Ecto neural progenitor cell (in vitro differentiated cells): ENCODE data around the gene DHRS7B.
"Not testable (repeated sequence)": the region's sequence is repeated elsewhere in the genome, so short reads cannot be mapped to it uniquely, and the experiment has no call there.

ENCODE experiments used
- DNase-seq: peaks from one replicate; pipeline ENCODE4 v3.0.0-alpha.2; 2018; ENCODE audit warnings: low spot score

DHRS7B gene, protein sequence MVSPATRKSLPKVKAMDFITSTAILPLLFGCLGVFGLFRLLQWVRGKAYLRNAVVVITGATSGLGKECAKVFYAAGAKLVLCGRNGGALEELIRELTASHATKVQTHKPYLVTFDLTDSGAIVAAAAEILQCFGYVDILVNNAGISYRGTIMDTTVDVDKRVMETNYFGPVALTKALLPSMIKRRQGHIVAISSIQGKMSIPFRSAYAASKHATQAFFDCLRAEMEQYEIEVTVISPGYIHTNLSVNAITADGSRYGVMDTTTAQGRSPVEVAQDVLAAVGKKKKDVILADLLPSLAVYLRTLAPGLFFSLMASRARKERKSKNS

DNA sequence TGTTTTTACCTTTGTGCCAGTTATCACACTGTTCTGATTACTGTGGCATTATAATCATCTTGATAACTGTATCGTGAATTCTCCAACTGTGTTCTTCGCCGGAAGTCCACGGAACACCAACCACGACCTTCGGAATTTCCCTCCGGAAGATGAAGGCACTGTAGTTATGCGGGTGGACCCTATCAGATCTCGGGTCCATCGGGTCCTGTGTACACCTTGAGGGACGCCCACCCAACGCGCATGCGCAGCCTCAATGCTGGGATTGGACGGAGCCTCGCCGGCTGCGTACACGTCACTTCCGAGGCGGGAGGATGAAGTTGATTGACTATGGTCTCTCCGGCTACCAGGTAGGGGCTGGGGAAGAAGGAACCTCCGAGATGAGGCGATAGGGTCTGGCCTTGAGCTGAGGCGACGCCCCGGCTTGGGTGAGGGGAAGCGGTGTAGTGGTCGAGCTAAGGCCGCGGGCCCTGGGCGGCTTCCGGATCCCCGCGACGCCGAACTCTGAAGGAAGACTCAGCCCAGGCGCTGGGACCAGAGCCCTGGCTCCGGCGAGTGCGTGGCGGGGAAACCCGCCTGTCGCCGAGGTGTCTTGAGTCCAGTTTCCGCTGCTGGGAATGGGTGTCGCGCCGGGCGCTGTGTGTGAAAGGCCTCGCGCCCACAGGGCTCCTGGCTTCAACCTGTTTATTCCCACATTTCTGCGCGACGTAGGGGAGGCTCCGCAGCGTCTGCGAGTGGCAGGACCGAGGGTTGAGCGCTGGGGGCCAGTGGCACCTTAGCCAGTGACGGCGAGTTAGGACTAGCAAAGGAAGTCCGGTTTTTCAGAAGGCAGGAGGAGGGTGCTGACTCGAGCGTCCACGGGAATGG, at the start of gene DHRS7B:
Gene DHRS7B, plus strand, starts transcription at position 320 of the 864 bp plus-strand sequence. Its CDS starts 8 bp downstream, at position 328.
- DNase-seq, result peak; percentile 100

DNA sequence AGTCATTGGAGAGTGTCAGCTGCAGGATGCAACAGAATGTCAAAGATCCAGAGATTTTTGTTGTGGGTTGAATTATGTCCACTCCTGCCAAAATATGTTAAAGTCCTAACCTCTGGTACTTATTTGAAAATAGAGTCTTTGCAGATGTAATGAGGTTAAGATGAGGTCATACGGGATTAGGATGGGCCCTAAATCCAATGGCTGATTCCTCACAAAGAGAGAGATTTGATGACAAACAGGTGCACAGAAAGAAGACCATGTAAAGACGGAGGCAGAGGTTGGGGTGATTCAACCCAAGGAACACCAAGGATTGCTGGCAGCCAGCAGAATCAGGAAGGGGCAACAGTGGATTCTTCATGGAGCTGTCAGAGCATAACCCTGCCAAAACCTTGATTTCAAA, 49.5 kb upstream of the DHRS7B start:
- DNase-seq, result no peak

DNA sequence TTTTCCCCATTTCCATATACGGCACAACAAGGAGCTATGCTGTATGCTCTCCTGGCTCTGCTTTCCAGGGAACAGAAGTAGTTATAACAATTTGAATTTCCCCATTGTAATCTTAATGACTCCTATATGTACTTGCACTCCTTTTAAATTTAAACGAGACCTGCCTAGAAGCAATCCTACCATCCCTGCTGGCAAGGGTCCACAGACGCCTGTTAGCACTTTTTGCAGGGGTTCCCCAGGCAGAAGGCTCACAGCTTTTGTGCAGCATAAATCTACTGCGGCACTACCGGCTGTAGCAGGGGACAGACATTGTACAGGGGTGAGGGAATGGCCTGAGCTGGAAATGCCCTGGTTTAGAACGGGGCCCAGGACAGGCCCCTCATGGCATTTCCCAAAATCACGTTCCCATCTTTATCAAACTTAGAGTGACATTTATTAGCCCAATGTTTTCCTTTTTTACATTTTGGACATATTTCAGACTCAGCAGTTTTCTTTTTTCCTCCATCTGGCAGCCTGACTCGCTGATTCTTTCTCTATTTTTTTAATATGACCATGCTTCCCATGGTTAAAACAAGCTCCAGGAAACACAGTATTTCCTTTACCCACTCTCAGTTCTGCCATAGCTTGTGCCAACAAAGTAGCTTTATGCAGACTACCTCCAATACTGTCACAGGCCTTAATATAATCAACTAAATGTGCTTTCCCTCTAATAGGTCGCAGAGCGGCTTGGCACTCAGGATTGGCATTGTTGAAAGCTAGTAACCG, 48.6 kb upstream of the DHRS7B start:
- DNase-seq, result no peak

DNA sequence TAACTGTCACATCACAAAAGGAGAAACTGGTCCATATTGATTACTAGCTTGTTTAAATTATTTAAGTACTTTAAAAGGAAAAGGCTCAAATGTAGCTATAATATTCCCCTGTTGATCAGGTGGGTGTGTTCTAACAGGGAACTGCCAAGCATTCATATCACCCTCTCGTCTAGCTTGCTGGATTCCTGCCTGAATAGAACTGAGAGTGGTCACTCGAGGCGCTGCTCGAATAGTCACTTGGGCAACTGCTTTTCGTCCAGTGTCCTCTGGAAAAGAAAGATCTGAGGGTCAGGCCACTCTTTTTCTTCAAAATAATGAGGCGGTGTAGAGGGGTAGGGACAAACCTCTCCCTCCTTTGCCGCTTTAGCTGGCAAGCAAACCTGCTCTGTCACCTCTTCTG, 47.6 kb upstream of the DHRS7B start:
- DNase-seq, result no peak

DNA sequence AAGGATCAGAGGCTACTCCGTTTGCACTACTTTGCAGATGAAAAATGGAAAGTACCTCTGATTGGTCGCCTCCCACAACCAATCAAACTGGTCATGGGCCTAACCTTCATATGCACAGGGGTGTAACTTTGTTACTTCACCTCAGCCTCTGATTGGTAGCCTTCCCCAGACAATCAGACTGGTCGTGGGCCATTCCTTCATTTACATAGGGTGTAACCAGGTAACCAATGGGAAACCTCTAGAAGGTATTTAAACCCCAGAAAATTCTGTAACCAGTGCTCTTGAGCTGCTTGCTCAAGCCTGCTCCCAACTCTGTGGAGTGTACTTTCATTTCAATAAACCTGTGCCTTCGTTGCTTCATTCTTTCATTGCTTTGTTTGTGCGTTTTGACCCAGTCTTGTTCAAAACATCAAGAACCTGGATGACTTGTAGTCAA, 44.7 kb upstream of the DHRS7B start:
- no peak for DNase-seq

DNA sequence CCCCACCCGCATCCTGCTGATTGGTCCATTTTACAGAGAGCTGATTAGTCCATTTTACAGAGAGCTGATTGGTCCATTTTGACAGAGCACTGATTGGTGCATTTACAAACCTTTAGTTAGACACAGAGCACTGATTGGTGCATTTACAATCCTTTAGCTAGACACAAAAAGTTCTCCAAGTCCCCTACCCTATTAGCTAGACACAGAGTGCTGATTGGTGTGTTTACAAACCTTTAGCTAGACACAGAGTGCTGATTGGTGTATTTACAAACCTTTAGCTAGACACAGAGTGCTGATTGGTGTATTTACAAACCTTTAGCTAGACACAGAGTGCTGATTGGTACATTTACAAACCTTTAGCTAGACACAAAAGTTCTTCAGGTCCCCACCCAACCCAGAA, 41.5 kb upstream of the DHRS7B start:
- DNase-seq, result not testable (repeated sequence)

DNA sequence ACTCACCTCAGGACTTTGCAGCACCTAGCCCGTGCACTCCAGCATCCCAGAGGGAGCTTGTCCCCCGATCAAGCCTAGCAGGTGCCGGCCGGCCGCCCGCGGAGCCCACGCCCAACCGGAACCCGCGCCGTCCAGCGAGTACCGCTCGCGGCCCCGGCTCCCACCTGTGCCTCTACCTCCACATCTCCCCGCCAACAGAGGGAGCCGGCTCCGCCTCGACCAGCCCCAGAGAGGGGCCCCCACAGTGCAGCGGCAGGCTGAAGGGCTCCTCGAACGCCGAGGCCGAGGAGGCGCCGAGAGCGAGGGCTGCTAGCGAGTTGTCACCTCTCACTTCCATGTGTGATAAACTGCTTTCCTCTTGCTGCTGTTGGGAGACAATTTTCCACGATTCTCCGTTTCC, 41.1 kb upstream of the DHRS7B start:
- no peak for DNase-seq

DNA sequence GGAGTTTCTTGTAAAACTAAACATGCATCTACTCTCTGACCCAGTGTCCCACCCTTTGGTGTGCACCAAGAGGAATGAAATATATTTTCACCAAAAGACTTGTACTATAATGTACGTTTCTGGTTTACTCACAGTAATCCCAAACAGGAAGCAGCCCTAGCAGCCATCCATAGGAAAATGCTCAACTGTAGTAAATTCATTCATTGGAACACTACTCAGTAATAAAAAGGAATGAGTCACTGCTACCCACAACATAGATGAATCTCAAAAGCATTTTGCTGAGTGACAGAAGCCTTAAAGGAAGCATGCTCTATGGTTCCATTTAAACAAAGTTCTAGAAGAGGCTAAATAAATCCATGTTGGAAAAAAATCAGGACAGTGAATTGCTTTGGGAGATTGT, 37.6 kb upstream of the DHRS7B start:
- no peak for DNase-seq

DNA sequence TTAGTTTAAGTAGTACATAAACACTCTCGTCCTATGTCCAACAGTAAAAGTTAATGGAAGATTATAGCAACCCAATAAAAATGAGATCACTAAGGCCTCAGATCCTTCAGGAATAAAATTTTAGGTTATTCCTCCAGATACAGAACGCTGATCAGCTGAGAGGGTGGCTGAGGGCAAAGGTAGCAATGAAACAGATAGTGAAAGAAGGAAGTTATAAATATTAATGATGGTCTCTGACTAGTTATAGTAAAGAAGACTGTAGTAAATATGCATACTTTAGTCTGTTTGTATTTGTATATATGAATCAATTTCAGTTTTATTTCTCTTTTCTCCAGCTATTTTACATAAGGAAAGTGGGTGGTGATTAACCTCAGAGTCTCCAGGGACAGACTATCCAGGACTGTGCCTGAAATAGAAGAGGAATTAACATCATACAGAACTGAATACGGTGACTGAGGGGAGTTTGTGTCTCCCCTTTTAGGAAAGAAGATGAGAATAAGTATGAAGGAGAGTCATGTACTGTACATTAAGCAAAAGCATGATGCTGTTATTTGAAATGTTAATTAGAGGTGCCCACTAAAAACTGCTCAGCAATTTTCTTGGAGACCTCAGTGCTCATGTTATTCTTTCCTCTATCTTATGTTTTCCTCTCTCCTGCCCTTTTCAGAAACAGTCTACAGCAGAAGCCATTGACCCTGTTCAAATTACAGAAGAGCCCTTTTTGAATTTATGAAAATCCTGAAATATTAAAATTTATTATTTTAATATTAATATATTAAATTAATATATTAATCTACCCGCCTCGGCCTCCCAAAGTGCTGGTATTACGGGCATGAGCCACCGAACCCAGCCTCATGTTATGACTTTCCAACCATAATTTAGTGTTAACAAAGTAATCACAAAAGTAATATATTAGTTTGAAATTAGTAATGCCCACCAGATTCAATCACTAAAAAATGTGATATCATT, 36.5 kb upstream of the DHRS7B start:
- DNase-seq, result no peak

DNA sequence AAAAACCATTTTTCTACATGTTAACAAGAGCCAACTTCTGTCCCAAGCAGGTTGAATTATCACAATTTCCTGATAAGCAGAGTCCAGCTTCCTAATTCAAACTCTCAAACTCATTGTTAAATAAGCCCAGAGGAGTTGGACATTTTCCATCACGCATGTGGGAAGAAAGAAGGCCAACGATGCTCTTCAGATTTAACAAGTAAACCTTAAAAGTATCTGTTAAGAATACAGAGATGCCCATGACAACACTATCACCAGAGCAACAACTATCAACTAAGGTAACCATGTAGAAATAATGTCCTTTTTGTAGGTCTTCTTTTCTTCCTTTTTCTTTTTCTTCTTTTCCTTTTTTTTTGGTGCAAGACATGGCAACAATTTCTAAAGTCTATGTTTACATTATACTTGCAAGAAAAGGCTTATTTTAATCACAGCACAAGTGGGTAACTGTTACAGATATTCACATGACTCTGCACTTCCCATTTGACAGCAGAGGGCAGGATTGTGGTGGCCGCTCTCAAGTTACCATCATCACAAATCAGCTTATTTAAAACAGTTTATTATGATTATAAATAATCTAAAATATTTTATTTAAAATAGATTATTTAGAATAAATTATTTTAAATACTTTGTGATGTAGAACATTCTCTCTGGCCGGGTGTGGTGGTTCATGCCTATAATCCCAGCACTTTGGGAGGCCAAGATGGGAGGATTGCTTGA, 35.7 kb upstream of the DHRS7B start:
- DNase-seq, result no peak

DNA sequence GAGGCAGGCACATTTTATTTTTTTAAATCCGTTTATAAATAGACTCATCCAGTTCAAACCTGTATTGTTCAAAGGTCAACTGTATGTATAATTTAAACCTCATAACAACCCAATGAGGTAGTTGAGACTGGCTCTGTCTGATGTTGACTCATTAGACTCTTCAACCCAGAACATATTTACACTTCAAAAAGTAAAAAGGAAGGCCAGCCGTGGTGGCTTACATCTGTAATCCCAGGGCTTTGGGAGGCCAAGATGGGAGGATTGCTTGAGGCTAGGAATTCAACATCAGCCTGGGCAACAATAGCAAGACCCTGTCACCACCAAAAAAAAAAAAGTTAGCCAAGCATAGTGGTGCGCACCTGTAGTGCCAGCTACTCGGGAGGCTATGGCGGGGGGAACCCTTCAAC, 32.5 kb upstream of the DHRS7B start:
- no peak for DNase-seq

DNA sequence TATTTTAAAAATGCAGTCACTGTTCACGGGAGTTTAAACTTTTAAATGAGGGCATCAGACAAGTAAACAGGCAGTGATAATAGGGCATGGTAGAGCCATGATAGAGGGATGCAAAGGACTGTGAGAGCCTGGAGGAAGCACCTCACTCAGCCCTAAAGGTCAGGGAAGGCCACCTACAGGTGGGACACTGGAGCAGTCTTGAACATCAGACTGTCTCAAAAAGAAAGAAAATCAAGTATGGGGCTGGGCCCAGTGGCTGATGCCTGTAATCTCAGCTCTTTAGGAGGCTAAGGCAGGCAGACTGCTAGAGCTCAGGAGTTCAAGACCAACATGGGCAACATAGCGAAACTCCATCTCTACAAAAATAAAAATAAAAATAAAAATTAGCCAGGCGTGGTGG, 31.0 kb upstream of the DHRS7B start:
- DNase-seq, result no peak

DNA sequence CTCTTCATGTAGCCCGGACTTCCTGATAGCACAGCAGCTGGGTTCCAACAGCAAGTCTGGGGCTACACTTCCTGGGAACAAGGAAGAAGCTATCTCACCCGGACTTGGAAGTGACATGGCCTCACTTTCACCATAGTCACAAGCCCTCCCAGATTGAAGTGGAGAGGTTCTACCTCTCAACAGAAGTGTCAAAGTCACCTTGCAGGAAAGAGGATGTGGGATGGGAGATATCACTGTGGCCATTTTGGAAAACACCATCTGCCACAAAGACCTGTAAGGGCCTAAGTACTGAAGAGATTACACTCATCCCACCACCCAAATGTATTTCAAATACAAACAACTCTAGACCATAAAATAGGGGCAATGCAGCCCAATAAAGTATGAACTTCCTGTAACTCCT, 29.9 kb upstream of the DHRS7B start:
- no peak for DNase-seq

DNA sequence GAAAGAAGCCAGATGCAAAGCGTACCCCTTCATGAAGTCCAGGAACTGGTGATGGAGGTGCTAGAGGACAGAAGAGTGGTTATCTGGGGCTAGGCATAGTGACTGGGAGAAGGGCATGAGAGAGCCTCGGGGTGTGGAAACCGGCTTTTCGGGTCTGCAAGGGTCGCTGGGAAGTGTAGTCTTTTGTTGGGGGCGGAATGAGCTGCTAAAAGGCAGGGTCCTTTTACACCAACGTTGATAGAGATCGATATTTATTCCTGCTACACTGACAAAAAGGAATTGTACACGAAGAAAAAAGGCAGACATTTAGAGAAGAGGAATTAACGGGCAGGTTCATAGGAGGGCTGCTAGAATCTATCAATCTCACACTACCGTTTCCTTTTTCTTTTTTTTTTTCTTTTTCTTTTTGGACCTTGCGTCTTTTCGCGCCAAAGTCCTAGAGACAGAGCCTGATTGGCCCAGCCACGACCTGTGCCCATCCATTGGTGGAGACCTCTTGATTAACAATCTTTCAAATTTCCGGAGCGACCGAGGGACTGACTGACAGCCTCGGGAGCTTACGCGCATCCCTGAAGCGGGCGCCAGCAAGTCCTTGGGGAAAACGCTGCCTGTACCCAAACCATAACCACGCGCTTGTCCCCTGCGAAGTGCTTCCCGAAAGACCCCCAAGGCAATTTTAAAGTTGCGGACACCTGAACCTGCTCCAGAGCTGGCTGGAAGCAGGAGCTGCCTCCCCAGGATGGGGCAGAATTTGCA, 27.7 kb upstream of the DHRS7B start:
- DNase-seq, result peak; percentile 91

DNA sequence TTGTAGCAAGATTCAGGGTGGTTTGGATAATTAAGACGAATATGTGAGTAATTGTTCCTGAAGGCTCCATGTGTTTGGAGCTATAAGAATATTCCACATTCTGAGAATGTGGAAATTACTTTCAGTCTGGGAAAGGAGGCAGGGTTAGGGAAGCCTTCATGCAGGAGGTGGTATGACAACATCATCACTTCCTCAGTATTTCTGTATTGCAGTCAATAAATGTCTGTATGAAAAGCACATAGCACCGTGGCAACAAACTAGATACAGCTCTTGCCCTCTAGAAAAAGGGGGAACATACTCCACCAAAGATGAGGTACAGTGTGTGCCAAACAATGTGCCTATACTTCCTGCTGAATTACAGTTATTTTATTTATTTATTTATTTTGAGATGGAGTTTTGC, 26.1 kb upstream of the DHRS7B start:
- DNase-seq, result no peak

DNA sequence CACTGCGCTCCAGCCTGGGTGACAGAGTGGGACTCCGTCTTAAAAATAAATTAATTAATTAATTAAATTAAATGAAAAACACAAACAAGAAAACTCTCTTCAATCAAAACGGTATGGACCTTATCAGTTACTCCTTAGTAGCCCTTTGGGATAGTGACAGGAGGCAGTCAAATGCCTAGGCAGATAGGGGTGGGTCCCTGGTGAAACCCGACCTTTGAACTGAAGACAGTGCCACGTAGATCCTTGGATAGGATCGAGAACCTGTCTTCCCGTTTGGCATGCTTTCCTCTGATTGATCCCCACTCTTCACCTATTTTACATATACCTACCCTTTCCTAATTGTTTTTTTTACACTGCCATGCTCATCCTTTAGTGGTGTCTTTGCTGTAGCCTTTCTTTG, 22.2 kb upstream of the DHRS7B start:
- DNase-seq, result no peak

DNA sequence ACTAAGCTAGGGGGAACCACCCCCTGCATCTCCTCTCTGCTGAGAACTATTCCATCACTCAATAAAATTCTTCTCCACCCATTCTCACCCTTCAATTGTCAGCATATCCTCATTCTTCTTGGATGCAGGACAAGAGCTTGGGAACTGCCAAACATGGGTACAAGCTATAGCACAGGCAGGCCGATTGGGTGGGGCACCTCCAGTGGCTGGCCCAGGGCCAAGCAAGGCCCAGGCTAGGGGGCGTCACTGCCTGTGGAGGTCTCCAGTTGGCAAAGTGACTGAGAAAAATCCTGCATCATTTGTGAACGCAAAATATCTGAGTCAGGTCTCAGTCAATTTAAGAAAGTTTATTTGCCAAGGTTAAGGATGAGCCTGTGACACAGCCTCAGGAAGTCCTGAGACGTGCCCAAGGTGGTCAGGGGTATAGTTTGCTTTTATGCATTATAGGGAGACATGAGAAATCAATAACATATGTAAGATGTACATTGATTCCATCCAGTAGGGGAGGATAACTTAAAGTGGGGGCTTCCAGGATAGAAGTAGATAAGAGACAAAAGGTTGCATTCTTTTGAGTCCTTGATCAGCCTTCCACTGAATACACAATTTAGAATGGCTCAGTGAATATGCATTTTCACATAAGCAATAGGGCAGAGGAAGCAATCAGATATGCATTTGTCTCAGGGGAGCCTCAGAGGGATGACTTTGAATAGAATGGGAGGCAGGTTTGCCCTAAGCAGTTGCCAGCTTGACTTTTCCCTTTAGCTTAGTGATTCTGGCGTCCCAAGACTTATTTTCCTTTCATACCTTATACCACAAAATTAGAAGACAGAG, 21.5 kb upstream of the DHRS7B start:
- no peak for DNase-seq

DNA sequence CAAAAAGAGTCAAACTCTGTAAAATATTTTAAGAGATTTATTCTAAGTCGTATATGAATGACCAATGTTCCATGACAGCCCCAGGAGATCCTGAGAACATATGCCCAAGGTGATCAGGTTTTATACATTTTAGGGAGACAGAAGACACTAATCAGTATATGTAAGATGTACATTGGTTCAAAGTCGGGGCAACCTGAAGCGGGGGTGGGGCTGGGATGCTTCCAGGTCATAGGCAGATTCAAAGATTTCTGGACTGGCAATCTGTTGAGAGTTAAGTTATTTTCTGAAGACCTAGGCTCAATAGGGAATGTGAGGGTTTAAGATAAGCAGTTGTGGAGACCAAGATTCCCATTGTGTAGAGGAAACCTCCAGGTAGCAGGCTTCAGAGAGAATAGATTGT, 20.4 kb upstream of the DHRS7B start:
- no peak for DNase-seq

DNA sequence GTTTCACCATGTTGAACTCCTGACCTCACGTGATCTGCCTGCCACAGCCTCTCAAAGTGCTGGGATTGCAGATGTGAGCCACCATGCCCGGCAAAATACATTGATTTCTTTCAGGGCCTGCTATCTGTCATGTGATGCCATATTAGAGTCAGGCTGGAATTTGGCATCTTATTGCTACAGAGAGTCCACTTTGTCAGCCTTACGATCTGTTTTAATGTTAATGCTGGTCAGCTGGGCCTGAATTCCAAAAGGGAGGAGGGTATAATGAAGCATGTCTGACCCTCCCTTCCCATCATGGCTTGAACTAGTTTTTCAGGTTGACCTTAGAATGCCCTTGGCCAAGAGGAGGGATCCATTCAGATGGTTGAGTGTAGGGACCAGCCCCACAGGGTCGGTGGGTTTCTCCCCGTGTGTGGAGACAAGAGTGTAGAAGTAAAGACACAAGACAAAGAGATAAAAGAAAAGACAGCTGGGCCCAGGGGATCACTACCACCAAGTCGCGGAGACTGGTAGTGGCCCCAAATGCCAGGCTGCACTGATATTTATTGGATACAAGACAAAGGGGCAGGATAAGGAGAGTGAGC, 19.6 kb upstream of the DHRS7B start:
- not testable (repeated sequence) for DNase-seq
